Parathyroid adenoma (tissue), 2 donors: ENCODE measurements around the gene ASXL2.

ENCODE experiments used
- H2AFZ ChIP-seq: fragments of 300-600 bp; sonication (generic); one replicate; pipeline ENCODE4 v1.7.0; 2017; ENCODE audit warnings: antibody characterized with exemption, mild to moderate bottlenecking
- H3K27ac ChIP-seq: fragments of 300-600 bp; sonication (generic); one replicate; pipeline ENCODE4 v1.7.0; 2017
- H3K27me3 ChIP-seq: fragments of 300-600 bp; sonication (generic); one replicate; pipeline ENCODE4 v1.7.0; 2017; ENCODE audit warnings: low read length; ENCODE audit not compliant: control insufficient read depth, insufficient read depth
- H3K36me3 ChIP-seq: fragments of 300-600 bp; sonication (generic); one replicate; pipeline ENCODE4 v1.7.0; 2017; ENCODE audit warnings: low read length; ENCODE audit not compliant: control insufficient read depth, insufficient read depth
- H3K4me1 ChIP-seq: fragments of 300-600 bp; sonication (generic); one replicate; pipeline ENCODE4 v1.7.0; 2017; ENCODE audit warnings: control low read depth
- H3K4me2 ChIP-seq: fragments of 300-600 bp; sonication (generic); one replicate; pipeline ENCODE4 v1.7.0; 2017; ENCODE audit warnings: low read length
- H3K4me3 ChIP-seq: fragments of 300-600 bp; sonication (generic); one replicate; pipeline ENCODE4 v1.7.0; 2017; ENCODE audit warnings: low read depth, low read length
- H3K79me2 ChIP-seq: fragments of 300-600 bp; sonication (generic); one replicate; pipeline ENCODE4 v1.7.0; 2017; ENCODE audit warnings: control low read depth
- H3K9ac ChIP-seq: fragments of 300-600 bp; sonication (generic); one replicate; pipeline ENCODE4 v1.7.0; 2017; ENCODE audit warnings: mild to moderate bottlenecking
- H3K9me3 ChIP-seq: fragments of 300-600 bp; sonication (generic); one replicate; pipeline ENCODE4 v1.7.0; 2017; ENCODE audit warnings: low read length; ENCODE audit not compliant: control insufficient read depth
- CTCF ChIP-seq: fragments of 300-600 bp; sonication (generic); IDR thresholded peaks from one replicate; pipeline ENCODE4 v1.7.0; 2017; ENCODE audit warnings: antibody characterized with exemption, mild to moderate bottlenecking
- donor health status: primary hyperparathyroidism.

The ASXL2 gene

GRCh38 chr2:25726522-25726921, 151.8 kb downstream of the ASXL2 start:
- Histone ChIP-seq H3K4me2 (no peak overlapping the region), H3K36me3 (no peaks in the 10 kb centered on the region), H3K4me1 (no peaks in the 10 kb centered on the region), H3K9ac (no peak overlapping the region), H3K79me2 (no peaks in the 10 kb centered on the region), H2AFZ (no peak overlapping the region), H3K9me3 (no peaks in the 10 kb centered on the region), H3K27me3 (no peaks in the 10 kb centered on the region), H3K4me3 (no peak overlapping the region), H3K27ac (no peak overlapping the region)
- TF ChIP-seq CTCF = no peak

DNA sequence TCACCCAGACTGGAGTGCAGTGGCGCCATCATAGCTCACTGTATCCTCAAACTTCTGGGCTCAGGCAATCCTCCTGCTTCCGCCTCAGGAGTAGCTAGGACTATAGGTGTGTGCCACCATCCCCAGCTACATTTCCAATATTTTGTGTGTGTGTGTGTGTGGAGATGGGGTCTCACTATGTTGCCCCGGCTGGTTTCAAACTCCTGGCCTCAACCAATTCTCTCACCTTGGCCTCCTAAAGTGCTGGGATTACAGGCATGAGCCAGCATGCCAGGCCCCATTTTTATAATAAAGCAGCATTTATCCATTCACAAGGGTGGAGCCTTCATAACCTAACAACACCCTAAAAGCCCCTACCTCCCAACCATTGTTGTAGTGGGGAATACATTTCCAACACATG, 152.4 kb downstream of the ASXL2 start:
- Histone ChIP-seq H2AFZ (no peak overlapping the region), H3K36me3 (no peaks in the 10 kb centered on the region), H3K9ac (no peak overlapping the region), H3K9me3 (no peaks in the 10 kb centered on the region), H3K4me1 (no peaks in the 10 kb centered on the region), H3K79me2 (no peaks in the 10 kb centered on the region), H3K4me2 (no peak overlapping the region), H3K27me3 (no peaks in the 10 kb centered on the region), H3K4me3 (no peak overlapping the region), H3K27ac (no peak overlapping the region)
- TF ChIP-seq CTCF = no peak

DNA sequence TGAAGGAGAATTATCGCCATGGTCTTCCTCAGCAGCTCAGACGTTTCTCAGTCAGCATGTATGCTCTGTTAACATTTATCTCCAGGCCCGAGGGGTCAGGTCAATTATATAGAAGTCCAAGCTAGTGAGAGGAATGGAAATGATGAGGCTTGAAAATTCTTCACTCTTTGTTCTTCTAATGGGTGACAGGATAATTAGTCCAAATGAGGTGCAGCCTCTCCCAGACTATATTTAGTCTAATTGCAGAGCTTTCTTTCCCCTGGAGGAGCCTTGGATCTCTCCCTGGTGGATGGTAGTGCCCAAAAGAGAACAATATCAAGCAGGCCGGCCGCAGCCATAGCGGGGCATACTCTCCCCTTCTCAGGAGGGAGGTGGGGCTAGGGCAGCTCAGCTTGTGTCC, 153.5 kb downstream of the ASXL2 start:
- no peaks in the 10 kb centered on the region for H3K36me3 ChIP-seq
- no peak for TF ChIP-seq CTCF
- no peak overlapping the region for H3K4me2 ChIP-seq
- H3K9me3 ChIP-seq = no peaks in the 10 kb centered on the region
- no peak overlapping the region for H3K27ac ChIP-seq
- H3K4me1 ChIP-seq = no peaks in the 10 kb centered on the region
- no peak overlapping the region for H2AFZ ChIP-seq
- H3K79me2 ChIP-seq = no peaks in the 10 kb centered on the region
- no peaks in the 10 kb centered on the region for H3K27me3 ChIP-seq
- H3K4me3 ChIP-seq = no peak overlapping the region
- H3K9ac ChIP-seq = no peak overlapping the region

DNA sequence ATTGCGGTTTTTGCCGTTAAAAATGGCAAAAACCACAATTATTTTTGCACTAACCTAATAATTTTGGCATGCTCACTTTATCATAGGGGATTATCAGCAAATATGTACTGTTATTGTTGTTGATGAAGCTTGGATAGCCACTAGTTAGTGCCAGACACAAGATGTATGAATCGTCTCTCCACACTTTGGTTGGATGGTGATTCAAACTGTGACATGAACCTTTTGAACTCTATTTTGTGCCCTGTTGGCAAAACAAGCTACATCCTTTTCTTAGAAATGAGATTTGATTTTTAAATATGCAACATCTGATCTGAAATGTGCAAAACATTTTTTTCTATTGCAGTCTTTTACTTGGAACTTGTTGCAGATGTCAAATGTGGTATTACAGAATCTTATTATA, 156.1 kb downstream of the ASXL2 start:
- no peak overlapping the region for H3K27ac ChIP-seq
- no peaks in the 10 kb centered on the region for H3K79me2 ChIP-seq
- no peaks in the 10 kb centered on the region for H3K27me3 ChIP-seq
- H3K4me1 ChIP-seq = no peaks in the 10 kb centered on the region
- TF ChIP-seq CTCF = no peak
- H3K36me3 ChIP-seq = no peaks in the 10 kb centered on the region
- no peak overlapping the region for H3K4me3 ChIP-seq
- no peaks in the 10 kb centered on the region for H3K9me3 ChIP-seq
- no peak overlapping the region for H3K4me2 ChIP-seq
- no peak overlapping the region for H3K9ac ChIP-seq
- no peak overlapping the region for H2AFZ ChIP-seq

GRCh38 chr2:25720575-25720974, 157.7 kb downstream of the ASXL2 start:
- H3K4me3 ChIP-seq = no peak overlapping the region
- H3K4me1 ChIP-seq = no peaks in the 10 kb centered on the region
- no peaks in the 10 kb centered on the region for H3K9me3 ChIP-seq
- no peak overlapping the region for H2AFZ ChIP-seq
- no peak overlapping the region for H3K27ac ChIP-seq
- H3K4me2 ChIP-seq = no peak overlapping the region
- H3K79me2 ChIP-seq = no peaks in the 10 kb centered on the region
- no peak for TF ChIP-seq CTCF
- no peaks in the 10 kb centered on the region for H3K27me3 ChIP-seq
- no peak overlapping the region for H3K9ac ChIP-seq
- H3K36me3 ChIP-seq = no peaks in the 10 kb centered on the region
